Measurements from ENCODE around the gene CRLF1.

Gene CRLF1

GRCh38 chr19:18646535-18647370, 40.2 kb upstream of the CRLF1 start:
- no peak overlapping the region for H3K4me3 ChIP-seq (ENCODE audit: low read length, poor library complexity, severe bottlenecking)
- no peaks in the 10 kb centered on the region; the same call in 1 of the 2 replicates for H3K36me3 ChIP-seq (ENCODE audit: insufficient read depth, low read length)
- no peaks in the 10 kb centered on the region for H3K27me3 ChIP-seq (ENCODE audit: insufficient read depth, low read length, poor library complexity, severe bottlenecking)
- no peaks in the 10 kb centered on the region for H3K4me1 ChIP-seq (ENCODE audit: insufficient read depth, low read length, poor library complexity, severe bottlenecking)
- no peaks in the 10 kb centered on the region for H3K9me2 ChIP-seq (replicated peaks; ENCODE audit: low read depth, low read length)
- no peak overlapping the region for H3K4me2 ChIP-seq (ENCODE audit: low read depth, low read length, poor library complexity, severe bottlenecking)
- TF ChIP-seq, protein P1, sequence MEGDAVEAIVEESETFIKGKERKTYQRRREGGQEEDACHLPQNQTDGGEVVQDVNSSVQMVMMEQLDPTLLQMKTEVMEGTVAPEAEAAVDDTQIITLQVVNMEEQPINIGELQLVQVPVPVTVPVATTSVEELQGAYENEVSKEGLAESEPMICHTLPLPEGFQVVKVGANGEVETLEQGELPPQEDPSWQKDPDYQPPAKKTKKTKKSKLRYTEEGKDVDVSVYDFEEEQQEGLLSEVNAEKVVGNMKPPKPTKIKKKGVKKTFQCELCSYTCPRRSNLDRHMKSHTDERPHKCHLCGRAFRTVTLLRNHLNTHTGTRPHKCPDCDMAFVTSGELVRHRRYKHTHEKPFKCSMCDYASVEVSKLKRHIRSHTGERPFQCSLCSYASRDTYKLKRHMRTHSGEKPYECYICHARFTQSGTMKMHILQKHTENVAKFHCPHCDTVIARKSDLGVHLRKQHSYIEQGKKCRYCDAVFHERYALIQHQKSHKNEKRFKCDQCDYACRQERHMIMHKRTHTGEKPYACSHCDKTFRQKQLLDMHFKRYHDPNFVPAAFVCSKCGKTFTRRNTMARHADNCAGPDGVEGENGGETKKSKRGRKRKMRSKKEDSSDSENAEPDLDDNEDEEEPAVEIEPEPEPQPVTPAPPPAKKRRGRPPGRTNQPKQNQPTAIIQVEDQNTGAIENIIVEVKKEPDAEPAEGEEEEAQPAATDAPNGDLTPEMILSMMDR (conservative IDR thresholded peaks at IDR 0.05; ENCODE audit: low read length), result no peak
- TF ChIP-seq EZH2phosphoT487 (IDR thresholded peaks at IDR 0.05; ENCODE audit: borderline replicate concordance), result no peak
- H3K79me2 ChIP-seq (ENCODE audit: insufficient read depth, low read length), result peaks cover 15% of the 10 kb centered on the region; the same call in 1 of the 2 replicates
- no peaks in the 10 kb centered on the region for H3F3A ChIP-seq (ENCODE audit: low read depth)
- no peaks in the 10 kb centered on the region for H3K9me3 ChIP-seq (ENCODE audit: insufficient read depth, low read depth, low read length)
- no peak overlapping the region for H3K9ac ChIP-seq (ENCODE audit: low read depth, low read length, poor library complexity, severe bottlenecking)
- no peak overlapping the region for H2AFZ ChIP-seq (ENCODE audit: low read length)
- no peaks in the 10 kb centered on the region for H4K20me1 ChIP-seq (ENCODE audit: insufficient read depth, low read length, poor library complexity, severe bottlenecking)

GRCh38 chr19:18645035-18645511, 38.5 kb upstream of the CRLF1 start:
- Histone ChIP-seq H4K20me1 (ENCODE audit: insufficient read depth, low read length, poor library complexity, severe bottlenecking) (no peaks in the 10 kb centered on the region), H2AFZ (ENCODE audit: low read length) (no peak overlapping the region), H3K9ac (ENCODE audit: low read depth, low read length, poor library complexity, severe bottlenecking) (no peak overlapping the region), H3K4me3 (ENCODE audit: low read length, poor library complexity, severe bottlenecking) (no peak overlapping the region), H3K27me3 (ENCODE audit: insufficient read depth, low read length, poor library complexity, severe bottlenecking) (no peaks in the 10 kb centered on the region), H3K36me3 (ENCODE audit: insufficient read depth, low read length) (no peaks in the 10 kb centered on the region; the same call in 1 of the 2 replicates), H3K9me2 (replicated peaks; ENCODE audit: low read depth, low read length) (no peaks in the 10 kb centered on the region), H3K4me2 (ENCODE audit: low read depth, low read length, poor library complexity, severe bottlenecking) (no peak overlapping the region), H3K79me2 (ENCODE audit: insufficient read depth, low read length) (peaks cover 15% of the 10 kb centered on the region; the same call in 1 of the 2 replicates), H3K9me3 (ENCODE audit: insufficient read depth, low read depth, low read length) (no peaks in the 10 kb centered on the region), H3F3A (ENCODE audit: low read depth) (no peaks in the 10 kb centered on the region), H3K4me1 (ENCODE audit: insufficient read depth, low read length, poor library complexity, severe bottlenecking) (no peaks in the 10 kb centered on the region)
- TF ChIP-seq, protein P1 (conservative IDR thresholded peaks at IDR 0.05; ENCODE audit: low read length), result no peak
- TF ChIP-seq EZH2phosphoT487 (IDR thresholded peaks at IDR 0.05; ENCODE audit: borderline replicate concordance), result no peak

DNA sequence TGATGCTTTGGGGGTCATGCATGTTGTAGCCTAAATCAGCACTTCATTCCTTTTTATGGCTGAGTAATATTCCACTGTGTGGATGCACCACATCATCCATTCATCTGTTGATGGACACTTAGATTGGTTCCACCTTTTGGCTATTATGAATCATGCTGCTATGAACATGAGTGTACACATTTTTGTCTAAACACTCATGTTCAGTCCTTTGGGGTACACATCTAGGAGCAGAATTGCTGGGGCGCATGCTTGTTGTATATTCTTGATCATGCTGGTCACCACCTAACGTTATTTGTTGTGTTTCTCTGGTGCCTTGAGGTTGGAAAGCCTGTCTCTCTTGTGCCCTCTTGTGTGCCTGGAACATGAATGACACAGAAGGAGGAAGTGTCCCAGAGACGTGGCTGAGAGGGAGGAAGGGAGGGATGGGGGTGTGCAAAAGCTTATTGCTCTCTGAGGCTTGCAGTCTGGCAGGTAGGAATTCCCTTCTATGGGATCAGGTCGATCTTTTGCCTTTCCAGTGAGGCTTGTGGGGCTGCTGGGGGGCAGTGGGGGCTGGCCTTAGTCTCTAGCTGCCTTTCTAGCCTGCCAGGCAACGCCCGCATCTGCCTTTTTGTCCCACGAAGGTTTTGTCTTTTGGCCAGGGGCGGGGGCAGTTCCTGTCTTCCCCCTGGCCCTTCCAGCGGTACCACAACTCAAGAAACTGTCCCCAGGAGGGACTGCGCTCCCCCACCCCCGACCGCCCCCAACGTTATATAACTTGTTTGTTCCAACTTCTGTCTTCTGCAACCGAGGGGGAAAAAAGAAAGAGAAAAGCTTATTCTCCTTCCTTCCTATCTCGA, 37.8 kb upstream of the CRLF1 start:
- Histone ChIP-seq H3K9ac (ENCODE audit: low read depth, low read length, poor library complexity, severe bottlenecking) (no peak overlapping the region), H4K20me1 (ENCODE audit: insufficient read depth, low read length, poor library complexity, severe bottlenecking) (no peaks in the 10 kb centered on the region), H3K4me2 (ENCODE audit: low read depth, low read length, poor library complexity, severe bottlenecking) (no peak overlapping the region), H3K27me3 (ENCODE audit: insufficient read depth, low read length, poor library complexity, severe bottlenecking) (no peaks in the 10 kb centered on the region), H3K79me2 (ENCODE audit: insufficient read depth, low read length) (peaks cover 15% of the 10 kb centered on the region; the same call in 1 of the 2 replicates), H3K9me3 (ENCODE audit: insufficient read depth, low read depth, low read length) (no peaks in the 10 kb centered on the region), H3F3A (ENCODE audit: low read depth) (no peaks in the 10 kb centered on the region), H3K4me1 (ENCODE audit: insufficient read depth, low read length, poor library complexity, severe bottlenecking) (peaks cover 4% of the 10 kb centered on the region), H3K4me3 (ENCODE audit: low read length, poor library complexity, severe bottlenecking) (no peak overlapping the region), H2AFZ (ENCODE audit: low read length) (no peak overlapping the region), H3K36me3 (ENCODE audit: insufficient read depth, low read length) (no peaks in the 10 kb centered on the region), H3K9me2 (replicated peaks; ENCODE audit: low read depth, low read length) (no peaks in the 10 kb centered on the region)
- TF ChIP-seq, protein P1 (conservative IDR thresholded peaks at IDR 0.05; ENCODE audit: low read length), result peak; percentile 40
- TF ChIP-seq EZH2phosphoT487 (IDR thresholded peaks at IDR 0.05; ENCODE audit: borderline replicate concordance), result no peak

Data from Loucy (cell line).